HL-60 (cell line): ENCODE results near the gene COL13A1.

ENCODE experiments used
- DNase-seq, 2 experiments: peaks; one replicate each; pipeline ENCODE4 v3.0.0-alpha.2; 2010 to 2020; ENCODE audit warnings: low read depth in 1 of 2, low spot score in 1 of 2
- H3K27ac ChIP-seq: fragments of 250-450 bp; sonication (Bioruptor Pico); replicated peaks from 2 replicates; pipeline ENCODE4 v1.5.1; 2020; ENCODE audit warnings: mild to moderate bottlenecking, moderate library complexity
- H3K27me3 ChIP-seq: fragments of 250-450 bp; sonication (Bioruptor Pico); 2 replicates; pipeline ENCODE4 v1.5.1; 2021; ENCODE audit warnings: mild to moderate bottlenecking, moderate library complexity; ENCODE audit not compliant: insufficient read depth, poor library complexity, severe bottlenecking
- H3K4me3 ChIP-seq: replicated peaks from 2 replicates; pipeline ENCODE4 v1.5.1; 2011; ENCODE audit warnings: mild to moderate bottlenecking, control low read depth, low read length; ENCODE audit not compliant: insufficient read depth
- GABPA ChIP-seq: IDR thresholded peaks from 2 replicates; pipeline ENCODE4 v1.6.1; 2012; ENCODE audit warnings: low read depth
- POLR2AphosphoS5 ChIP-seq: IDR thresholded peaks from 2 replicates; pipeline ENCODE4 v1.6.1; 2012; ENCODE audit warnings: low read depth
- SPI1 ChIP-seq: IDR thresholded peaks from 2 replicates; pipeline ENCODE4 v1.6.1; 2012; ENCODE audit warnings: low read depth, mild to moderate bottlenecking, borderline replicate concordance
- TF ChIP-seq, protein P1 (sequence below): IDR thresholded peaks from 2 replicates; pipeline ENCODE4 v1.6.1; 2012; ENCODE audit warnings: low read depth; ENCODE audit not compliant: insufficient replicate concordance
- TF ChIP-seq, protein P2 (sequence below): IDR thresholded peaks from one replicate; pipeline ENCODE4 v1.5.1; 2011; ENCODE audit warnings: low read length, control low read depth, inconsistent platforms; ENCODE audit not compliant: insufficient read depth

The COL13A1 gene

GRCh38 chr10:69991151-69991550, 189.4 kb downstream of the COL13A1 start:
- no peak for DNase-seq
- no peak for TF ChIP-seq POLR2AphosphoS5
- TF ChIP-seq, protein P1, sequence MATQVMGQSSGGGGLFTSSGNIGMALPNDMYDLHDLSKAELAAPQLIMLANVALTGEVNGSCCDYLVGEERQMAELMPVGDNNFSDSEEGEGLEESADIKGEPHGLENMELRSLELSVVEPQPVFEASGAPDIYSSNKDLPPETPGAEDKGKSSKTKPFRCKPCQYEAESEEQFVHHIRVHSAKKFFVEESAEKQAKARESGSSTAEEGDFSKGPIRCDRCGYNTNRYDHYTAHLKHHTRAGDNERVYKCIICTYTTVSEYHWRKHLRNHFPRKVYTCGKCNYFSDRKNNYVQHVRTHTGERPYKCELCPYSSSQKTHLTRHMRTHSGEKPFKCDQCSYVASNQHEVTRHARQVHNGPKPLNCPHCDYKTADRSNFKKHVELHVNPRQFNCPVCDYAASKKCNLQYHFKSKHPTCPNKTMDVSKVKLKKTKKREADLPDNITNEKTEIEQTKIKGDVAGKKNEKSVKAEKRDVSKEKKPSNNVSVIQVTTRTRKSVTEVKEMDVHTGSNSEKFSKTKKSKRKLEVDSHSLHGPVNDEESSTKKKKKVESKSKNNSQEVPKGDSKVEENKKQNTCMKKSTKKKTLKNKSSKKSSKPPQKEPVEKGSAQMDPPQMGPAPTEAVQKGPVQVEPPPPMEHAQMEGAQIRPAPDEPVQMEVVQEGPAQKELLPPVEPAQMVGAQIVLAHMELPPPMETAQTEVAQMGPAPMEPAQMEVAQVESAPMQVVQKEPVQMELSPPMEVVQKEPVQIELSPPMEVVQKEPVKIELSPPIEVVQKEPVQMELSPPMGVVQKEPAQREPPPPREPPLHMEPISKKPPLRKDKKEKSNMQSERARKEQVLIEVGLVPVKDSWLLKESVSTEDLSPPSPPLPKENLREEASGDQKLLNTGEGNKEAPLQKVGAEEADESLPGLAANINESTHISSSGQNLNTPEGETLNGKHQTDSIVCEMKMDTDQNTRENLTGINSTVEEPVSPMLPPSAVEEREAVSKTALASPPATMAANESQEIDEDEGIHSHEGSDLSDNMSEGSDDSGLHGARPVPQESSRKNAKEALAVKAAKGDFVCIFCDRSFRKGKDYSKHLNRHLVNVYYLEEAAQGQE, result no peak
- TF ChIP-seq GABPA, result no peak
- TF ChIP-seq, protein P2, sequence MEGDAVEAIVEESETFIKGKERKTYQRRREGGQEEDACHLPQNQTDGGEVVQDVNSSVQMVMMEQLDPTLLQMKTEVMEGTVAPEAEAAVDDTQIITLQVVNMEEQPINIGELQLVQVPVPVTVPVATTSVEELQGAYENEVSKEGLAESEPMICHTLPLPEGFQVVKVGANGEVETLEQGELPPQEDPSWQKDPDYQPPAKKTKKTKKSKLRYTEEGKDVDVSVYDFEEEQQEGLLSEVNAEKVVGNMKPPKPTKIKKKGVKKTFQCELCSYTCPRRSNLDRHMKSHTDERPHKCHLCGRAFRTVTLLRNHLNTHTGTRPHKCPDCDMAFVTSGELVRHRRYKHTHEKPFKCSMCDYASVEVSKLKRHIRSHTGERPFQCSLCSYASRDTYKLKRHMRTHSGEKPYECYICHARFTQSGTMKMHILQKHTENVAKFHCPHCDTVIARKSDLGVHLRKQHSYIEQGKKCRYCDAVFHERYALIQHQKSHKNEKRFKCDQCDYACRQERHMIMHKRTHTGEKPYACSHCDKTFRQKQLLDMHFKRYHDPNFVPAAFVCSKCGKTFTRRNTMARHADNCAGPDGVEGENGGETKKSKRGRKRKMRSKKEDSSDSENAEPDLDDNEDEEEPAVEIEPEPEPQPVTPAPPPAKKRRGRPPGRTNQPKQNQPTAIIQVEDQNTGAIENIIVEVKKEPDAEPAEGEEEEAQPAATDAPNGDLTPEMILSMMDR, result no peak
- TF ChIP-seq SPI1, result no peak
- H3K27ac ChIP-seq, result no peak overlapping the region
- H3K4me3 ChIP-seq, result no peak overlapping the region
- peaks cover 11% of the 10 kb centered on the region for H3K27me3 ChIP-seq

DNA sequence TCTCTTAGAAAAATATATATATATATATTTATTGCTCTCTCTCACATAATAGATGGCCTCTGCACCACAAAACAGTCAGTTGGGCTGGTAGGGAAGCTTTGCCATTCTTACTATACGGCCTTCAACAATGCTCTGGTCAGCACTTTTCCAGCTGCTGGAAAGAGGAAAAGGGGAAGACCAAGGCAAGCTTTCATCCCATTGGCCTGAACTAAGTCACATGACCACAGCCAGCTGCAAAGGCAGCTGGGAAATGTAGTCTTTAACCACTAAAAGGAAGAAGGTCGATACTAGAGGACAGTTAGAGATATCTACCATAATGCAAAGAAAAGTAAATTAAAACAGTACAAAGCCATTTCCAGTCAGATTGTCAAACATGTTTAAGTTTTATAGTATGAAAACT, 192.6 kb downstream of the COL13A1 start:
- TF ChIP-seq, protein P2, result no peak
- TF ChIP-seq SPI1, result peak; percentile 72; the same call in 1 of the 2 replicates
- peaks cover 2% of the 10 kb centered on the region for H3K27me3 ChIP-seq
- H3K27ac ChIP-seq, result no peak overlapping the region
- no peak overlapping the region for H3K4me3 ChIP-seq
- DNase-seq, result peak; percentile 11 to 51

DNA sequence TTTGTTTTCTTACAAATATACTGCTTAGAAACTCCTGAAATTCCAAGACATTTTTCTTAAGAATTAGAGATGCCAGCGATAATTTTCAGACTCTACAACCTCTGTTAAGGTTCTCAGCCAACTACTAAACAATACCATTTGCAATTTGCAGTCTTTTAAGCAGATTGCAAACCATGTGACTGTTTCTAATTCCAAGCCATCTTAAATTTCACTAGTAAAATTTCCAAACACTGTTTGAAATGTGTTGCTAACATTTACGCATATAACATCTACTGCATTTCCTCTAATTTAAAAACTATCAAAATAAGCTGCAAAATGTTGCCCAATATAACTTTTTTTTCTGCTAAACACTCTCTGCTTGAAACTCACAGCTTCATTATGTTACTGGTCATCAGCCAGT, 194.9 kb downstream of the COL13A1 start:
- DNase-seq, result no peak
- H3K4me3 ChIP-seq, result no peak overlapping the region
- TF ChIP-seq, protein P2, result no peak
- TF ChIP-seq GABPA, result no peak
- no peak overlapping the region for H3K27ac ChIP-seq
- peaks cover under 1% of the 10 kb centered on the region for H3K27me3 ChIP-seq

GRCh38 chr10:70000262-70000661, 198.6 kb downstream of the COL13A1 start:
- TF ChIP-seq POLR2AphosphoS5 (no peak), SPI1 (no peak), GABPA (no peak)
- TF ChIP-seq, protein P1, result no peak
- TF ChIP-seq, protein P2, result no peak
- Histone ChIP-seq H3K4me3 (no peak overlapping the region), H3K27me3 (peaks cover 2% of the 10 kb centered on the region), H3K27ac (no peak overlapping the region)
- no peak for DNase-seq
